GM23338 (cell line): ENCODE results near the gene SUN2.

Source experiments
- CREB1 ChIP-seq: fragments of 250-450 bp; sonication (Bioruptor Pico); IDR thresholded peaks from 2 replicates; pipeline ENCODE4 v1.5.0; 2020; ENCODE audit warnings: low read depth, mild to moderate bottlenecking, moderate library complexity
- CTCF ChIP-seq, 2 experiments: fragments of 200-600 bp in 1 of 2; sonication (generic) in 1 of 2; conservative IDR thresholded peaks; 2 replicates each; pipeline versions ENCODE4 v1.5.1 to v1.6.1; 2016 to 2017; ENCODE audit warnings: antibody characterized with exemption in 2 of 2, low read depth in 2 of 2, mild to moderate bottlenecking in 2 of 2, moderate library complexity in 1 of 2
- EZH2 ChIP-seq: fragments of 200-600 bp; sonication (generic); IDR thresholded peaks from one replicate; pipeline ENCODE4 v1.8.0; 2017; ENCODE audit warnings: antibody characterized with exemption, mild to moderate bottlenecking, low read depth; ENCODE audit not compliant: unreplicated experiment
- EZH2phosphoT487 ChIP-seq: fragments of 200-600 bp; sonication (generic); IDR thresholded peaks from one replicate; pipeline ENCODE4 v1.8.1; 2018; ENCODE audit warnings: antibody characterized with exemption; ENCODE audit not compliant: unreplicated experiment
- JUNB ChIP-seq: IDR thresholded peaks from one replicate; pipeline ENCODE4 v1.6.1; 2016; ENCODE audit warnings: antibody characterized with exemption; ENCODE audit not compliant: unreplicated experiment
- NANOG ChIP-seq: IDR thresholded peaks from 2 replicates; pipeline ENCODE4 v1.6.1; 2016; ENCODE audit warnings: antibody characterized with exemption, borderline replicate concordance
- POLR2AphosphoS5 ChIP-seq: IDR thresholded peaks from 2 replicates; pipeline ENCODE4 v1.6.1; 2016; ENCODE audit warnings: antibody characterized with exemption, low read depth
- REST ChIP-seq: IDR thresholded peaks from one replicate; pipeline ENCODE4 v1.6.1; 2018; ENCODE audit warnings: antibody characterized with exemption; ENCODE audit not compliant: unreplicated experiment
- ZNF114 ChIP-seq: fragments of 250-450 bp; sonication (Bioruptor Pico); IDR thresholded peaks from 2 replicates; pipeline ENCODE4 v1.5.0; 2020; ENCODE audit warnings: mild to moderate bottlenecking, moderate library complexity
- ZNF462 ChIP-seq: fragments of 250-450 bp; sonication (Bioruptor Pico); IDR thresholded peaks from 2 replicates; pipeline ENCODE4 v1.5.0; 2020; ENCODE audit warnings: mild to moderate bottlenecking, moderate library complexity

- TF ChIP-seq EZH2phosphoT487 (no peak), POLR2AphosphoS5 (no peak), ZNF462 (CRISPR knock-in tag) (no peak), EZH2 (no peak), CTCF (conservative IDR thresholded peaks at IDR 0.05; ENCODE audit: low read depth in 2 of 2) (no peak), JUNB (no peak), REST (no peak), NANOG (no peak), CREB1 (CRISPR knock-in tag) (no peak), ZNF114 (no peak)
Observed at GRCh38 chr22:38700270-38700788, 55.5 kb downstream of the SUN2 start.
